HepG2 (cell line): Measurements from ENCODE around the gene RPS6KA2. TPM values are rescaled to one million over a fixed set of nuclear protein-coding genes. Genes with fewer than 3 reads are reported as not detected.
A peak's percentile ranks its signal among the peaks of the same experiment; 100 is the strongest.

Experiments used
- ATAD3A ChIP-seq: sonication (generic); formaldehyde crosslinking; IDR thresholded peaks from 2 replicates; pipeline ENCODE4 v1.4.0; 2020; ENCODE audit warnings: missing genetic modification reagents
- FOXC1 ChIP-seq: sonication (generic); formaldehyde crosslinking; IDR thresholded peaks from 2 replicates; pipeline ENCODE4 v1.8.0; 2022; ENCODE audit warnings: mild to moderate bottlenecking, missing genetic modification reagents, borderline replicate concordance
- KDM5B ChIP-seq: sonication (generic); formaldehyde crosslinking; IDR thresholded peaks from 2 replicates; pipeline ENCODE4 v1.4.0; 2020; ENCODE audit warnings: missing genetic modification reagents, mild to moderate bottlenecking, borderline replicate concordance
- KLF16 ChIP-seq, 2 experiments: sonication (generic) in 1 of 2; formaldehyde crosslinking in 1 of 2; IDR thresholded peaks; 2 replicates each; pipeline versions ENCODE4 v1.6.1 to v1.8.0; 2016 to 2023; ENCODE audit warnings: missing genetic modification reagents in 2 of 2, missing compliant biosample characterization in 1 of 2
- NR2C2 ChIP-seq: sonication (generic); formaldehyde crosslinking; IDR thresholded peaks from 2 replicates; pipeline ENCODE4 v1.4.0; 2020; ENCODE audit warnings: missing genetic modification reagents, mild to moderate bottlenecking, moderate library complexity, borderline replicate concordance
- PAXIP1 ChIP-seq: sonication (generic); formaldehyde crosslinking; conservative IDR thresholded peaks from 2 replicates; pipeline ENCODE4 v1.4.0; 2020; ENCODE audit warnings: mild to moderate bottlenecking, missing genetic modification reagents, moderate library complexity
- POGZ ChIP-seq: sonication (generic); formaldehyde crosslinking; IDR thresholded peaks from 2 replicates; pipeline ENCODE4 v1.4.0; 2020; ENCODE audit warnings: mild to moderate bottlenecking, missing genetic modification reagents
- ZBTB20 ChIP-seq: sonication (generic); formaldehyde crosslinking; IDR thresholded peaks from 2 replicates; pipeline ENCODE4 v1.8.1; 2023; ENCODE audit warnings: missing genetic modification reagents, low read depth, mild to moderate bottlenecking, borderline replicate concordance
- ZNF207 ChIP-seq: fragments of 450-650 bp; IDR thresholded peaks from 2 replicates; pipeline ENCODE4 v1.6.1; 2016; ENCODE audit warnings: antibody characterized with exemption, borderline replicate concordance
- ZNF350 ChIP-seq: sonication (generic); formaldehyde crosslinking; IDR thresholded peaks from 2 replicates; pipeline ENCODE4 v1.4.0; 2020; ENCODE audit warnings: mild to moderate bottlenecking, low read depth, missing genetic modification reagents, borderline replicate concordance
- ZNF83 ChIP-seq: sonication (generic); formaldehyde crosslinking; IDR thresholded peaks from 2 replicates; pipeline ENCODE4 v1.4.0; 2020; ENCODE audit warnings: missing genetic modification reagents, mild to moderate bottlenecking, borderline replicate concordance
- polyA plus RNA-seq, 8 experiments: library from polyadenylated mRNA; depleted of rRNA in 3 of 8; stranded (reverse) in 7 of 8; unstranded in 1 of 8; fragments of >200 nt; fragmentation: Illumina TruSeq in 4 of 8; extraction: Trizol in 4 of 8; gene quantifications; 2 replicates each; pipeline versions ENCODE4 v1.2.1 to v1.2.3, GENCODE V29; 2011 to 2016; ENCODE audit warnings: low read depth in 4 of 8, missing spikeins in 1 of 8, mixed read lengths in 1 of 8; ENCODE audit not compliant: insufficient read depth in 1 of 8
- total RNA-seq, 5 experiments: library from RNA; depleted of rRNA; stranded (reverse); fragments of >200 nt; fragmentation: Illumina TruSeq; extraction: Trizol; gene quantifications; 2 replicates each; pipeline ENCODE4 v1.2.3, GENCODE V29; 2016; ENCODE audit warnings: low read depth in 1 of 5
- TF ChIP-seq, protein P1 (sequence below): sonication (generic); formaldehyde crosslinking; IDR thresholded peaks from 2 replicates; pipeline ENCODE4 v1.5.1; 2020; ENCODE audit warnings: mild to moderate bottlenecking, moderate library complexity, missing genetic modification reagents
- TF ChIP-seq, protein P2 (sequence below): sonication (generic); formaldehyde crosslinking; conservative IDR thresholded peaks from 2 replicates; pipeline ENCODE4 v1.8.0; 2022; ENCODE audit warnings: low read depth, missing genetic modification reagents
- TF ChIP-seq, protein P3 (sequence below): sonication (generic); formaldehyde crosslinking; IDR thresholded peaks from 2 replicates; pipeline ENCODE4 v1.4.0; 2020; ENCODE audit warnings: missing genetic modification reagents, low read depth, mild to moderate bottlenecking, borderline replicate concordance

RPS6KA2 gene
- total and polyA plus RNA-seq, 2 of the 13 experiments (the other 11 are each of a cell fraction or from before 2014, with no cell fraction given): 0.22 to 0.38 TPM

DNA sequence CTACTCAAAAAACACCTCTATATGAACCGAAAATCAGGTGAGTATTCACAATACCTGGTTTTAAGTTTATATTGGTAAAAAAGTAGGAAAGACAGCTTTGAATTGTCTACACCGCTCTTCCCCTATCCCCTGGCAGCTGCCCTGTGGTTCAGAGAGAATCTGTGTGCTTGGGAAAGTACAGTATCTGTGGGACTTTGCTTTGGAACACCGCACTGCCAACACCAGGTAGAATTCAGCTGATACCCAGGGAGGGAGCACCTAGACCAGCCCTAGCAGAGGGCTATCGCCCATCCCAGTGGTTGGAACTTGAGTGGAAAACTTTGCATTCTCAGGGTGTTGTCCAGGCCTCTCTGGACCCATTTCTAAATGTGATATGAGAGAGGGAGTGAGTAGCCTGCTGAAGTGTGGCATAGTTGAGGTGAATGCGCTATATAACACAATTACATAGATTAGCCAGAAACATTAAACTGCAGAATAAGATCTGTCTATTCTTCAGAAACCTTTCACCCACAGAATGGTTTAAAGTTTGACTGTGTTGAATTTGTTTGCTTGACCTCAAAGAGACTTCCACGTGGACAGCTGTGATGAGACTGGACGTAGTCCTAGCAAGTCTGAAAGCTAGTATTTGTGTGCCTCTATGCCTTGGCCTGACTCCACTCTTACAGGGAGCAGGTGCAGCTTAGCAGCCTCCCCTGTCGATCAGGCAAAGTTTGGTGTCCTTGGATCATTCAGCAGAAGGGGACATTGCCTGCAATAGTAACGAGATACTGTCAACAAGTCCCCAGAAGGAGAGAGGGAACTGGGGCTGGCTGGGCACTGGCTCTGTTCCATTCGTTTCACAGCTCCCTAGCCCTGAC, 232.8 kb downstream of the RPS6KA2 start (continued):
- TF ChIP-seq, protein P1, sequence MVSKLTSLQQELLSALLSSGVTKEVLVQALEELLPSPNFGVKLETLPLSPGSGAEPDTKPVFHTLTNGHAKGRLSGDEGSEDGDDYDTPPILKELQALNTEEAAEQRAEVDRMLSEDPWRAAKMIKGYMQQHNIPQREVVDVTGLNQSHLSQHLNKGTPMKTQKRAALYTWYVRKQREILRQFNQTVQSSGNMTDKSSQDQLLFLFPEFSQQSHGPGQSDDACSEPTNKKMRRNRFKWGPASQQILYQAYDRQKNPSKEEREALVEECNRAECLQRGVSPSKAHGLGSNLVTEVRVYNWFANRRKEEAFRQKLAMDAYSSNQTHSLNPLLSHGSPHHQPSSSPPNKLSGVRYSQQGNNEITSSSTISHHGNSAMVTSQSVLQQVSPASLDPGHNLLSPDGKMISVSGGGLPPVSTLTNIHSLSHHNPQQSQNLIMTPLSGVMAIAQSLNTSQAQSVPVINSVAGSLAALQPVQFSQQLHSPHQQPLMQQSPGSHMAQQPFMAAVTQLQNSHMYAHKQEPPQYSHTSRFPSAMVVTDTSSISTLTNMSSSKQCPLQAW (CRISPR knock-in tag): peak; percentile 85
- no peak; the same call in 1 of the 2 replicates for TF ChIP-seq FOXC1 (CRISPR knock-in tag)
- TF ChIP-seq NR2C2 (CRISPR knock-in tag): peak; percentile 68; the same call in 1 of the 2 replicates
- TF ChIP-seq KLF16 (CRISPR knock-in tag; IDR thresholded peaks at IDR 0.05): 0 out of 4 replicates have a peak, but pooled peaks of 1 of the 2 experiments have one; percentile 59
- peak; percentile 51; the same call in 1 of the 2 replicates for TF ChIP-seq KDM5B
- TF ChIP-seq ATAD3A (CRISPR knock-in tag): no peak
- peak; percentile 88 for TF ChIP-seq PAXIP1 (CRISPR knock-in tag)
- no peak for TF ChIP-seq ZNF83 (CRISPR knock-in tag)
- TF ChIP-seq, protein P2, sequence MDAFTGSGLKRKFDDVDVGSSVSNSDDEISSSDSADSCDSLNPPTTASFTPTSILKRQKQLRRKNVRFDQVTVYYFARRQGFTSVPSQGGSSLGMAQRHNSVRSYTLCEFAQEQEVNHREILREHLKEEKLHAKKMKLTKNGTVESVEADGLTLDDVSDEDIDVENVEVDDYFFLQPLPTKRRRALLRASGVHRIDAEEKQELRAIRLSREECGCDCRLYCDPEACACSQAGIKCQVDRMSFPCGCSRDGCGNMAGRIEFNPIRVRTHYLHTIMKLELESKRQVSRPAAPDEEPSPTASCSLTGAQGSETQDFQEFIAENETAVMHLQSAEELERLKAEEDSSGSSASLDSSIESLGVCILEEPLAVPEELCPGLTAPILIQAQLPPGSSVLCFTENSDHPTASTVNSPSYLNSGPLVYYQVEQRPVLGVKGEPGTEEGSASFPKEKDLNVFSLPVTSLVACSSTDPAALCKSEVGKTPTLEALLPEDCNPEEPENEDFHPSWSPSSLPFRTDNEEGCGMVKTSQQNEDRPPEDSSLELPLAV (CRISPR knock-in tag): no peak
- TF ChIP-seq POGZ: peak; percentile 73; the same call in 1 of the 2 replicates
- TF ChIP-seq ZBTB20 (CRISPR knock-in tag): peak; percentile 86; the same call in 1 of the 2 replicates
- TF ChIP-seq, protein P3, sequence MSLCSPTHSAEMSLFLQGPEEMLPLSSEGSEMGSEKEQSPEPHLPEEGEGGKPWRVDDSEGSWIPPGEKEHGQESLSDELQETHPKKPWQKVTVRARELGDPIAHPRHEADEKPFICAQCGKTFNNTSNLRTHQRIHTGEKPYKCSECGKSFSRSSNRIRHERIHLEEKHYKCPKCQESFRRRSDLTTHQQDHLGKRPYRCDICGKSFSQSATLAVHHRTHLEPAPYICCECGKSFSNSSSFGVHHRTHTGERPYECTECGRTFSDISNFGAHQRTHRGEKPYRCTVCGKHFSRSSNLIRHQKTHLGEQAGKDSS (CRISPR knock-in tag): no peak; the same call in 1 of the 2 replicates
- no peak for TF ChIP-seq ZNF207
- peak; percentile 66; the same call in 1 of the 2 replicates for TF ChIP-seq ZNF350
